ENCODE results near the gene SEPTIN10.

The SEPTIN10 gene

DNA sequence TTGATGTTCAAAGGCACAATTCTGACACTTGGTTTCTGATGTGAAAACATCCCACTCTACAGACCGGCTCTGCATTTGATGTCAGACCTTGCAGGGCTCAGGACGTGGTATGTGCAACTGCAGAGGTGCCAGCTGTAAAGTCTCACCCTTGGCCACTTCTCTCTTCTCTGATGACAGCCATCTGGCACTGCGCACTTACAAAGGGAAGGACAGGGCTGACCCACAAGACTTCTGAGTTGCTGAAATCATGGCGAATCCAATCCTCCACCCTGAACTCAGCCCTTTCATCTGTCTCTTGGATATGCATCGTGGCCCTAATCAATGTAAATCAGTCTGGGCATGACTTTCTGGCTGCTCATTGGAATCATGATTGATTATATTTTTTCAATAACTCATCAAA, 82.5 kb downstream of the SEPTIN10 start:
- no peak for TF ChIP-seq CTCF (IDR thresholded peaks at IDR 0.05; ENCODE audit: insufficient read depth, low read depth, low read length, missing control alignments)

DNA sequence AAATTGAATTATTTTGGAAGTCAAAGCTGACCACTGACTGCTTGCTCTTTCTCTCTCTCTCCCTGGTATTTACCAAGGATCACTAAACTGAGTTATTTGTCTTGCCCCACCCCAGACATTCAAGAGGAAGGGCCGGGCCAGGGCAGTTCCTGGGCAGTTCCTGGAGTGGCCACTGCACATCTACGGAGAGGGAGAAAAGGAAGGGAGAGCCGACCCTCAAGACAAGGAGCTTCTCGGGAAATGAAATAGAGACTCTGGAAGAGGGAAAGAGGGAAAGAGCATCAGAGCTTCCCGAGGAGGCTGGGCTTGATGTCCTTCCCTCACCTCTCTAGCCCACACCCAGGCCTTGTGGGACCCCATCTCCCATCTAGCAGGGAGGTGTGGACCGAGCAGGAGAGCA, 83.1 kb downstream of the SEPTIN10 start:
- DNase-seq (ENCODE audit: low read depth), result no peak
- no peak for TF ChIP-seq CTCF (IDR thresholded peaks at IDR 0.05; ENCODE audit: insufficient read depth, low read depth, low read length, missing control alignments)
- no peak overlapping the region for H3K4me3 ChIP-seq (ENCODE audit: low read length)

More for the DNA sequence above, 82.5 kb downstream of the SEPTIN10 start:
- no peak for DNase-seq (ENCODE audit: low read depth)
- H3K4me3 ChIP-seq (ENCODE audit: low read length), result no peak overlapping the region

DNA sequence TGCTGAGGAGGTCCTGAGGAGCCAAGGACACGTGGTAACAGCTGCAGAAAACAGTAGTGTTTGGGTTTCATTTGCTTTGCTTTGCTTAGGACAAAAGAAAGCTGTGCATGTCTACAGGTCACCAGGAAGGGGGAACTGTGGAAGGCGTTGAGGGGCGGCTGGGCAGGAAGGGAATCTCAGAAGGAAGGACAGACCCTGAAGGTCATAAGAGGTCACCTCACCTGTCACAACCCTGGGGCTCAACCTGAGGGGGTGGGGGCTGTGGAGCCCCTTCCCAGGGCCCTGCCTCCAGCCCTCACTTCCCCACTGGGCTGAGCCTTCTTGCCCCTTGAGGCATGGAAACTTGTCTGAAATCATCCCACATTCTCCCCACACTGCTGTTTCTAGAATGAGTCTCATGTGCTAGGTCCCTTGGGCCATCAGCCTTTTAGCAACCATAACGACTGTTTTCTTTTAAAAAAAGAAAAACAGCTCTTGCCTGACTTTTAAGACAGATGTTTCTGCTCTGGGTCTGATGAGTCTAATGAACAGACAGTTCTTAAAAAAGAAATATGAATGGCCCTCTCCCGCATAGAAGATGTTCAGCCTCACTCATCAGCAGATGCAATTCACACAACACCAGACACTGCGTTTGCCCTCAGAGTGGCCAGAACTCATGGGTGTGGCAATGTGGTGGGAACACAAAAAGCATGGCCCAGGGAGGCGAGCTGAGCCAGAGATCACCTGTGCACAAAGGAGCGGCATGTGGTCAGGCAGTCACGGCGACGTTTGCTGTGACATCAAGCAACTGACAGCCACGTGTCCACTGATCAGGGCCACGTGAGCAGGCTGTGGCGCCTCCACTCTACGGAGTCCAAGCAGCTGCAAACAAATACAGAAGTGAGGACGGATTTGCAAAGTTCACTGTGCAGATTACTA, 84.0 kb downstream of the SEPTIN10 start:
- no peak for TF ChIP-seq CTCF (IDR thresholded peaks at IDR 0.05; ENCODE audit: insufficient read depth, low read depth, low read length, missing control alignments)
- no peak for DNase-seq (ENCODE audit: low read depth)
- no peak overlapping the region for H3K4me3 ChIP-seq (ENCODE audit: low read length)

DNA sequence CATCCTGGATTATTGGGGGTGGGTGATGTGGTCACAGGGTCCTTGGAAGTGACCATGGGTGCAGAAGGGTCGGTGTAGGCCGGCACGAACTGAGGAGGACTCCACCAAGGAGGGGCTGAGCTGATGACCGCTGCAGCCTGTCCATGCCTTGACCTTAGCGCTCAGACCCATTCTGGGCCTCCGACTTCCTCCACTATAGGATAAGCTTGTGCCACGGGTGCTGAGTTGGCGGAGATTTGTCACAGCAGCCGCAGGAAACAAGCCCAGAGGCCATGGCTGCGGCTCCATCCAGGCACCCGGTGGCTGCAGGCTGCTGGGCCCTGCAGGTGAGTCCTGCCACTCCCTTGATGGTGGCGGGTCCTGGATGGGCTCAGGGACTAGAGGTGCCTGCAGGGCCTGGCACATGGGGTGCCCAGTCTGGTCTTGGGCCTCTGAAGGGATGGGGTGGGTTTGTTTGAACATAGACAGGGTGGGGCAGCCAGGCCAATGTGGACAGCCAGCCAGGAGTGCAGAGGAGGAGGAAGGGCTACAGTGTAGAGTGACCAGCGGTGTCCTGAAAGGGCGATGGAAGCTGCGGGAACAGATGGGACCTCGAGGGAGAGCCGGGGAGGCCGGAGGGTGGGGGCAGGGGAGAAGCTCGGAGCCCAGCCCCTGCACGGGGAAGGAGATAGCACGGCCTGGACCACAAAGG, 84.8 kb downstream of the SEPTIN10 start:
- H3K4me3 ChIP-seq (ENCODE audit: low read length), result no peak overlapping the region
- DNase-seq (ENCODE audit: low read depth), result no peak
- no peak for TF ChIP-seq CTCF (IDR thresholded peaks at IDR 0.05; ENCODE audit: insufficient read depth, low read depth, low read length, missing control alignments)

GRCh38 chr2:109527846-109528705, 85.7 kb downstream of the SEPTIN10 start:
- TF ChIP-seq CTCF (IDR thresholded peaks at IDR 0.05; ENCODE audit: insufficient read depth, low read depth, low read length, missing control alignments), result no peak
- no peak overlapping the region for H3K4me3 ChIP-seq (ENCODE audit: low read length)
- no peak for DNase-seq (ENCODE audit: low read depth)

DNA sequence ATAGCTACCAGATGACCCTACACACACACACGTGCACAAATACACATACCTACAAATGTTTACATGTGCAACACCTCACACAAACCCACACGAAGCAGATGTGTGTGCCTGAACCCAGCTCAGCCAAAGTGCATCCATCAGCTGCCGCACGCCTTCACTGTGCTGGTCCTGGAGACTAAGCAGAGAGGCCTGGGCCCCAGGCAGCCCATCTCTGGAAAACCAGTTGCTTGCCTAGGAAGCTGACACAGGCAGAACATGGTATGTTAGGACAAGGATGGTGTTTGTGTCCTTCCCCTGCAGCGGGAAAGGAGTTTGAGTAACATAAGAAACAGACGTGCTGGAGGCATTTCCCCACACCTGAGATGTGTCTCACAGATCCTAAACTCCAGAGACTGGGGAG, 86.7 kb downstream of the SEPTIN10 start:
- DNase-seq (ENCODE audit: low read depth), result no peak
- no peak overlapping the region for H3K4me3 ChIP-seq (ENCODE audit: low read length)
- TF ChIP-seq CTCF (IDR thresholded peaks at IDR 0.05; ENCODE audit: insufficient read depth, low read depth, low read length, missing control alignments), result no peak
